Natural killer cell (primary cell): ENCODE data around the gene CD2BP2. TPM values are rescaled to one million over a fixed set of nuclear protein-coding genes. Genes with fewer than 3 reads are reported as not detected.
A peak's percentile ranks its signal among the peaks of the same experiment; 100 is the strongest.

Experiments used
- ATAC-seq, 3 donors: fragments of 150-1000 bp in 2 of 3; fragments of 200-7000 bp in 1 of 3; cut with Tn5 transposase; 1 replicate in 1 of 3; 2 replicates in 2 of 3; pipeline ENCODE4 v1.10.0; 2021; ENCODE audit warnings: mild to moderate bottlenecking in 2 of 3, moderate library complexity in 2 of 3
- DNase-seq, 2 donors: peaks; one replicate each; pipeline versions ENCODE4 v3.0.0 to v3.0.0-alpha.2; 2013 to 2021; ENCODE audit warnings: mixed read lengths in 1 of 2
- H3K27ac ChIP-seq: one replicate; pipeline ENCODE4 v1.5.1; 2013; ENCODE audit warnings: mild to moderate bottlenecking, low read length
- H3K27me3 ChIP-seq: one replicate; pipeline ENCODE4 v1.6.1; 2013; ENCODE audit warnings: low read length; ENCODE audit not compliant: control insufficient read depth, insufficient read depth
- H3K36me3 ChIP-seq: one replicate; pipeline ENCODE4 v1.6.1; 2013; ENCODE audit warnings: low read length; ENCODE audit not compliant: control insufficient read depth, insufficient read depth
- H3K4me1 ChIP-seq: one replicate; pipeline ENCODE4 v1.6.1; 2013; ENCODE audit warnings: low read length; ENCODE audit not compliant: control insufficient read depth, insufficient read depth
- H3K4me3 ChIP-seq: one replicate; pipeline ENCODE4 v1.5.1; 2013; ENCODE audit warnings: low read length
- H3K9me3 ChIP-seq: one replicate; pipeline ENCODE4 v1.6.1; 2013; ENCODE audit warnings: low read length; ENCODE audit not compliant: control insufficient read depth, insufficient read depth
- H3K27ac Mint-ChIP-seq, 2 donors: one replicate each; pipeline ENCODE4 v1.8.0; 2022; ENCODE audit warnings: mild to moderate bottlenecking in 2 of 2, mixed read lengths in 2 of 2, moderate library complexity in 1 of 2
- H3K27me3 Mint-ChIP-seq, 2 donors: one replicate each; pipeline ENCODE4 v1.8.0; 2022; ENCODE audit warnings: low read depth in 2 of 2, mixed read lengths in 2 of 2
- H3K36me3 Mint-ChIP-seq: one replicate; pipeline ENCODE4 v1.8.0; 2022; ENCODE audit warnings: mixed read lengths
- H3K4me1 Mint-ChIP-seq, 2 donors: one replicate each; pipeline ENCODE4 v1.8.0; 2022; ENCODE audit warnings: mixed read lengths in 2 of 2
- H3K4me3 Mint-ChIP-seq: one replicate; pipeline ENCODE4 v1.8.0; 2022; ENCODE audit warnings: mild to moderate bottlenecking, moderate library complexity, mixed read lengths
- H3K9me3 Mint-ChIP-seq, 2 donors: one replicate each; pipeline ENCODE4 v1.8.0; 2022; ENCODE audit warnings: mixed read lengths in 2 of 2
- CTCF ChIP-seq: fragments of 200-600 bp; IDR thresholded peaks from one replicate; pipeline ENCODE4 v1.8.0; 2022; ENCODE audit warnings: antibody characterized with exemption
- WGBS: methylation state at CpG from one replicate; pipeline ENCODE4 v1.1.7; 2013; ENCODE audit warnings: missing lambda C conversion rate; ENCODE audit not compliant: insufficient coverage; 5-methylcytosine and 5-hydroxymethylcytosine counted together
- intact Hi-C: fragments of 100-400 bp; cut with micrococcal nuclease; formaldehyde crosslinking; loops from one replicate; pipeline ENCODE4 v1.14.2; 2022
- total RNA-seq, 4 donors: library from RNA; stranded (reverse); fragments of 120-200 nt in 1 of 4; gene quantifications; one replicate each; pipeline versions ENCODE4 v1.2.3 to v1.2.4, GENCODE V29; 2013 to 2022

CD2BP2 gene
- total RNA-seq, 3 donors from 2014 or later (not counting 1 experiment from before 2014, with no cell fraction given) = 79.5 to 104 (median 87.7) TPM

- 97% methylated on average over 5 of the region's 5 CpGs for WGBS
Measured at GRCh38 chr16:30372725-30373124, 17.6 kb upstream of the CD2BP2 start.

GRCh38 chr16:30372038-30372712 lies 17.1 kb upstream of the CD2BP2 start:
- TF ChIP-seq CTCF = no peak
- H3K27me3 Mint-ChIP-seq = peaks cover 0 to 3% of the 10 kb centered on the region in 2 donors
- Histone ChIP-seq H3K4me1 (peaks cover 47% of the 10 kb centered on the region), H3K4me3 (no peak overlapping the region), H3K27me3 (no peaks in the 10 kb centered on the region), H3K27ac (no peak overlapping the region), H3K36me3 (peaks cover 5% of the 10 kb centered on the region), H3K9me3 (no peaks in the 10 kb centered on the region)
- peaks cover 42 to 53% of the 10 kb centered on the region in 2 donors for H3K4me1 Mint-ChIP-seq
- H3K36me3 Mint-ChIP-seq = no peaks in the 10 kb centered on the region
- intact Hi-C loops = loop anchor here (5.0 kb wide), 2 partner anchors 45 to 565 kb away; partner anchors contain the start of gene MAZ
- H3K9me3 Mint-ChIP-seq = no peaks in the 10 kb centered on the region
- no peak for ATAC-seq
- 73% methylated on average over 6 of the region's 6 CpGs for WGBS
- peak overlapping the region; percentile 91 to 94 for H3K27ac Mint-ChIP-seq
- no peak for DNase-seq
- peak overlapping the region; percentile 93 for H3K4me3 Mint-ChIP-seq

More at GRCh38 chr16:30372725-30373124, 17.6 kb upstream of the CD2BP2 start:
- H3K36me3 Mint-ChIP-seq = no peaks in the 10 kb centered on the region
- ATAC-seq (no peak), DNase-seq (no peak)
- H3K27me3 Mint-ChIP-seq = peaks cover 0 to 3% of the 10 kb centered on the region in 2 donors
- Histone ChIP-seq H3K4me1 (peaks cover 47% of the 10 kb centered on the region), H3K27ac (no peak overlapping the region), H3K9me3 (no peaks in the 10 kb centered on the region), H3K4me3 (no peak overlapping the region), H3K27me3 (no peaks in the 10 kb centered on the region), H3K36me3 (peaks cover 5% of the 10 kb centered on the region)
- peak overlapping the region; percentile 45 to 73 for H3K27ac Mint-ChIP-seq
- intact Hi-C loops = loop anchor here (5.0 kb wide), 2 partner anchors 45 to 565 kb away; partner anchors contain the start of gene MAZ
- TF ChIP-seq CTCF = no peak
- H3K9me3 Mint-ChIP-seq = no peaks in the 10 kb centered on the region
- H3K4me1 Mint-ChIP-seq = peaks cover 42 to 53% of the 10 kb centered on the region in 2 donors
- H3K4me3 Mint-ChIP-seq = peak overlapping the region; percentile 32

GRCh38 chr16:30371248-30371816 lies 16.2 kb upstream of the CD2BP2 start:
- no peak for TF ChIP-seq CTCF
- Histone ChIP-seq H3K4me3 (peak overlapping the region; percentile 21), H3K27ac (peak overlapping the region; percentile 70), H3K27me3 (no peaks in the 10 kb centered on the region), H3K4me1 (peaks cover 38% of the 10 kb centered on the region), H3K36me3 (peaks cover 4% of the 10 kb centered on the region), H3K9me3 (no peaks in the 10 kb centered on the region)
- Mint-ChIP-seq H3K4me3 (peak overlapping the region; percentile 93), H3K36me3 (no peaks in the 10 kb centered on the region), H3K27ac (peak overlapping the region; percentile 91 to 94), H3K27me3 (peaks cover 0 to 3% of the 10 kb centered on the region in 2 donors), H3K4me1 (peaks cover 48 to 57% of the 10 kb centered on the region in 2 donors), H3K9me3 (no peaks in the 10 kb centered on the region)
- ATAC-seq (no peak), DNase-seq (no peak)
- 24% methylated on average over 11 of the region's 11 CpGs for WGBS
- intact Hi-C loops = loop anchor here (2.0 to 5.0 kb wide), 3 partner anchors 46 to 564 kb away; partner anchors contain the start of genes DCTPP1 and MAZ
